SW480 (cell line): ENCODE results near the gene ANO4.

Experiments used
- DNase-seq: peaks from one replicate; pipeline ENCODE4 v3.0.0-alpha.2; 2016; ENCODE audit warnings: low spot score

Gene ANO4

GRCh38 chr12:100808777-100809176, 14.2 kb downstream of the ANO4 start:
- no peak for DNase-seq

- no peak for DNase-seq
Observed at GRCh38 chr12:100820314-100820713, 25.7 kb downstream of the ANO4 start.

- DNase-seq = no peak
Observed at GRCh38 chr12:100823963-100824362, 29.4 kb downstream of the ANO4 start.

- DNase-seq = no peak
Observed at GRCh38 chr12:100824476-100824875, 29.9 kb downstream of the ANO4 start.

GRCh38 chr12:100826323-100826722, 31.7 kb downstream of the ANO4 start:
- peak; percentile 15 for DNase-seq

GRCh38 chr12:100827901-100828520, 33.4 kb downstream of the ANO4 start:
- peak; percentile 65 for DNase-seq

- DNase-seq = no peak
Observed at GRCh38 chr12:100830003-100830795, 35.6 kb downstream of the ANO4 start.

GRCh38 chr12:100833282-100833681, 38.7 kb downstream of the ANO4 start:
- DNase-seq = no peak

- no peak for DNase-seq
Observed at GRCh38 chr12:100840748-100841147, 46.2 kb downstream of the ANO4 start.

- peak; percentile 97 for DNase-seq
Observed at GRCh38 chr12:100842156-100842555, 47.6 kb downstream of the ANO4 start.

- no peak for DNase-seq
Observed at GRCh38 chr12:100843061-100843460, 48.5 kb downstream of the ANO4 start.

GRCh38 chr12:100845095-100845494, 50.5 kb downstream of the ANO4 start:
- DNase-seq = peak; percentile 92

- no peak for DNase-seq
Observed at GRCh38 chr12:100851637-100852036, 57.1 kb downstream of the ANO4 start.

- DNase-seq = peak; percentile 59
Observed at GRCh38 chr12:100857418-100857817, 62.8 kb downstream of the ANO4 start.

GRCh38 chr12:100857971-100858370, 63.4 kb downstream of the ANO4 start:
- peak; percentile 42 for DNase-seq

GRCh38 chr12:100858656-100859055, 64.1 kb downstream of the ANO4 start:
- no peak for DNase-seq

- DNase-seq = peak; percentile 34
Observed at GRCh38 chr12:100859063-100859627, 64.6 kb downstream of the ANO4 start.

GRCh38 chr12:100860611-100861010, 66.0 kb downstream of the ANO4 start:
- no peak for DNase-seq

- no peak for DNase-seq
Observed at GRCh38 chr12:100862676-100863075, 68.1 kb downstream of the ANO4 start.

GRCh38 chr12:100864366-100864765, 69.8 kb downstream of the ANO4 start:
- DNase-seq = no peak

GRCh38 chr12:100867639-100868393, 73.2 kb downstream of the ANO4 start:
- peak; percentile 43 for DNase-seq

- peak; percentile 64 for DNase-seq
Observed at GRCh38 chr12:100868487-100868886, 73.9 kb downstream of the ANO4 start.
